ENCODE data around the gene MMP3.

Gene MMP3

GRCh38 chr11:102832612-102833011 lies 10.8 kb downstream of the MMP3 start (continued):
- no peak for TF ChIP-seq TCF7L2 (IDR thresholded peaks at IDR 0.05; ENCODE audit: borderline replicate concordance, low read depth, low read length)
- TF ChIP-seq ZNF561 (tag by site-specific recombination; IDR thresholded peaks at IDR 0.05; ENCODE audit: borderline replicate concordance), result no peak
- no peak for TF ChIP-seq SCRT2 (tag by site-specific recombination; IDR thresholded peaks at IDR 0.05)

- no peak overlapping the region for H3K4me3 ChIP-seq (ENCODE audit: low read depth, low read length)
- ChIA-PET POLR2A (no interaction called here), CTCF (interaction anchor here (1.6 kb wide), 1 partner anchor 109 kb away, joined by 4 read pairs; no protein-coding TSS in a partner anchor)
- no peaks in the 10 kb centered on the region for H3K9me3 ChIP-seq (ENCODE audit: control insufficient read depth, insufficient read depth, low read depth, low read length)
- no peaks in the 10 kb centered on the region; the same call in 1 of the 2 replicates for H3K4me1 ChIP-seq (ENCODE audit: control insufficient read depth, insufficient read depth, low read length)
- TF ChIP-seq ZFP69B (tag by site-specific recombination; IDR thresholded peaks at IDR 0.05), result no peak
- no peak for TF ChIP-seq ZNF560 (tag by site-specific recombination; IDR thresholded peaks at IDR 0.05; ENCODE audit: borderline replicate concordance)
- TF ChIP-seq CTCF (tag by site-specific recombination; IDR thresholded peaks at IDR 0.05), result no peak
- no peak for TF ChIP-seq ZNF155 (tag by site-specific recombination; IDR thresholded peaks at IDR 0.05)
- no peak for TF ChIP-seq ZNF280D (tag by site-specific recombination; IDR thresholded peaks at IDR 0.05)
- TF ChIP-seq SALL2 (tag by site-specific recombination; IDR thresholded peaks at IDR 0.05; ENCODE audit: borderline replicate concordance), result no peak
- no peak for TF ChIP-seq ZBTB7A (tag by site-specific recombination; IDR thresholded peaks at IDR 0.05; ENCODE audit: low read depth)
- TF ChIP-seq ZNF501 (tag by site-specific recombination; IDR thresholded peaks at IDR 0.05), result no peak
- TF ChIP-seq ZNF837 (tag by site-specific recombination; IDR thresholded peaks at IDR 0.05), result no peak
- no peak for TF ChIP-seq ZNF843 (tag by site-specific recombination; IDR thresholded peaks at IDR 0.05)
- TF ChIP-seq BCL11A (tag by site-specific recombination; IDR thresholded peaks at IDR 0.05; ENCODE audit: low read depth), result no peak
- TF ChIP-seq TRIM28 (IDR thresholded peaks at IDR 0.05; ENCODE audit: borderline replicate concordance, low read length), result no peak
- TF ChIP-seq ZNF660 (tag by site-specific recombination; IDR thresholded peaks at IDR 0.05), result no peak
- no peaks in the 10 kb centered on the region for H3K36me3 ChIP-seq (ENCODE audit: control insufficient read depth in 2 of 2, insufficient read depth in 1 of 2, low read length in 2 of 2)
- H3K27ac ChIP-seq (ENCODE audit: extremely low read depth, low read depth, low read length), result no peak overlapping the region
These were observed 11.6 kb downstream of the MMP3 start for GRCh38 chr11:102831489-102832440.

- Histone ChIP-seq H3K9me3 (ENCODE audit: control insufficient read depth, insufficient read depth, low read depth, low read length) (no peaks in the 10 kb centered on the region), H3K27ac (ENCODE audit: extremely low read depth, low read depth, low read length) (no peak overlapping the region), H3K4me3 (ENCODE audit: low read depth, low read length) (no peak overlapping the region), H3K4me1 (ENCODE audit: control insufficient read depth, insufficient read depth, low read length) (no peaks in the 10 kb centered on the region), H3K36me3 (ENCODE audit: control insufficient read depth in 2 of 2, insufficient read depth in 1 of 2, low read length in 2 of 2) (no peaks in the 10 kb centered on the region)
- ChIA-PET POLR2A (no interaction called here), CTCF (interaction anchor here (1.6 kb wide), 1 partner anchor 110 kb away, joined by 4 read pairs; no protein-coding TSS in a partner anchor)
- TF ChIP-seq ZNF830 (tag by site-specific recombination; IDR thresholded peaks at IDR 0.05; ENCODE audit: low read depth) (no peak), ZBTB10 (tag by site-specific recombination; IDR thresholded peaks at IDR 0.05) (no peak), ZNF24 (tag by site-specific recombination; IDR thresholded peaks at IDR 0.05) (no peak), ZNF768 (tag by site-specific recombination; IDR thresholded peaks at IDR 0.05) (no peak), ELK4 (IDR thresholded peaks at IDR 0.05; ENCODE audit: borderline replicate concordance, low read depth, low read length) (no peak), IKZF3 (tag by site-specific recombination; IDR thresholded peaks at IDR 0.05) (no peak), ZNF624 (tag by site-specific recombination; IDR thresholded peaks at IDR 0.05) (no peak), ZNF311 (tag by site-specific recombination; IDR thresholded peaks at IDR 0.05; ENCODE audit: borderline replicate concordance) (no peak)
These were observed 12.3 kb downstream of the MMP3 start for GRCh38 chr11:102831128-102831488.
